ENCODE measurements around the gene SGPL1.
A peak's percentile ranks its signal among the peaks of the same experiment; 100 is the strongest.

SGPL1 gene

GRCh38 chr10:70886921-70887665 is 71.3 kb downstream of the SGPL1 start:
- DNase-seq: no peak

DNA sequence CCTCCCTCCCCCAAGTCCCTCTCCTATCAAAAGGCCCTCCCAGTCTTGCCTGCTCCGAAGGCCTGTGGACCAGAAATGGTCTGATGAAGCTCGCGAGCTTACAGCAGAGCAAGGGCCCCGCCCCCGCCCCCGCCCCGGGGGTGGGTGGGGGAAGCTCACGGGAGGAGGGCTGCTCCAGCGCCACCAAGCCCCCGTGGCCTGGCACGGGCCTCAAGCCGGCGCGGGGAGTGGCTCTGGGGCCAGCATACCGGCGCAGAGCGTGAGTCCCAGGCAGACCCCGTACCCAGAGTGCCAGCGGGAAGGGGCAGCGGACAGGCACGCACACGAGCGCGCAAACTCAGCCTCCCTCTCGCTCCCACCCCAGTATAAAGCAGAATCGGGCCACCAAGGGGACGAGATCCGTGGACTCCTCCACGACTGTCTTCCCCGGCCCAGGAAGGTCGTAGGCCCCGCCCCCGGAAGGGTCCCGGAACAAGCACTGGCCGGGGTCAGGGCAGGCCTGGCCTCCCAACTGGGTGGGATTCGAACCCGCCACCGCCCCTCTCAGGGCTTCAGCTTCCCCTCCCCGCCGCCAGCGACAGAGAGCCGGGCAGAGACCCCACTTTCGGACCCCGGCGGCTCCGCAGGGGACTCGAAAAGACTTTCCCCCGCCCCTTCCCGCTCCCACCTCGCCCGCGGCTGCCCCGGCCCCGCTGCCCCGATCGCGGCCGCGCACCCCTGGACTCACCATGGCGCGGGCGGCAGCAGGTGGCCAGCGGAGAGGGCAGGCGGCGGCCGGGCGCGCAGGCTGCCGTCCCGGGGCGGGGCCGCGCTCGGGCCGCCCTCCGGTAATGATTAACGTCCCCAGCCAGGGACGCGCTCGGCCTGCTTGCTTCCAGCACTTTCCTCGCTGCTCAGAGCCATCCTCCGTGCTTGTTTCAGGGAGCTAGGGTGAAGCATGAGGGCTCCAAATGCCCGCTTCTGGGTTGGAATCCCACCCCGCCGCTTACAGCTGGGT is 72.4 kb downstream of the SGPL1 start, which contains the start of gene PCBD1:
Gene PCBD1 (minus strand): TSS at position 762 of the 997 bp plus-strand sequence. CDS start 32 bp downstream, at position 730.
- DNase-seq: peak; percentile 44

- DNase-seq: no peak
These were observed 73.5 kb downstream of the SGPL1 start for GRCh38 chr10:70889291-70889690.

- no peak for DNase-seq
These were observed 75.2 kb downstream of the SGPL1 start for GRCh38 chr10:70890917-70891431.

DNA sequence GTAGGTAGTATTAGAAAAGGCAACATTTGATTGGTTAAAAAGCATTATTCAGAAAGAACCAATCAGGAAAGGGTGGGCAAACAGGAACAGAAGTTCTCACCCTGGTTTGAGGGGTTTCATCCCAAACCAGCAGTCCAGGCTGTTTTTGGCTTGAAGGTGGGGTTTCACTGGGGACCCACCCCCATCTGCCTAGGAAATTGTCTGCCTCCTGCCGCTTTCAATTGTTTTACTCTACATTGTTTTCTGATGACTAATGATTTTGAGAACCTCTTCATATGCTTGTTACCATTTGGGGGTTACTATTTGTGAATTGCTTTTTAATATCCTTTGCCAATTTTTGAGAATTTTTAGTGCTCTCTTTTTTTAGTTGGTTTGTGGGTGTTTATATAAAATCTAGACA is 75.9 kb downstream of the SGPL1 start:
- no peak for DNase-seq

- DNase-seq: no peak
These were observed 76.9 kb downstream of the SGPL1 start for GRCh38 chr10:70892631-70893030.

DNA sequence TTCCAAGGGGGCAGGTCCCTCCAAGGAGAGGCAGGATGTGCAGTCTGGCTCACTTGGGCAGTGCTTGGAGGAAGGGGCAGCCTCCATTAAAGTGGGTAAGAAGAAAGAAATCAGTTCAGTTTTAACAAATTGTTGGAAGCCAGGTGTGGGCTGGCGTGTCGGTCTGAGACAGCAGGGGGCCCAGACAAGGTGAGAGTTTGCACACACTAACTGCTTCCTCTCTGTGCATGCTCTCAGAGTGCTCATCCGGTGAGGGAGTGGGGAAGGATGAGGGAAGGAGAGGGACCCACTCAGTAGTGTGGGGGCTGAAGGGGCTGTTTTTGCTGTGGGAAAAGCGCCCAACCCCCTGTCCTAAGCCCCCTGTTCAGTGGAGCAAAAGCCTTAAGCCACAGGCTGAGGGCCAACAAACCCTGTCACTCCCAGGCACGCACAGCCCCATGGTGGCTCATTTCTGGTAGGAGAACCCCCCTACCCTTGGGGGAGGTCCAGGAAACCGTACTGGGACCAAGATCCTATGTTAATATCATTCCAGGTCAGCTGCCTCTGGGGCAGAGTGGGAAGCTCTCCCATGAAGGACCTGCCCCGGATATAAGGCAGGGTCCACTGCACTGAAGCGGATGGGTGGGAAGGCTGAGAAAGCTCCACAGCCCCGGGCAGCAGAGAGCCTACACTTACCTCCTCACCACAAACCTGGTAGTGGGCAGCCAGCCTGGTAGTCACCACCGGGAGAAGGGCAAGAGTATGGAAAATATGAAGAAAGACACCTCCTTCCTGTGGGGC is 77.7 kb downstream of the SGPL1 start:
- no peak for DNase-seq

- no peak for DNase-seq
These were observed 78.7 kb downstream of the SGPL1 start for GRCh38 chr10:70894416-70894815.

DNA sequence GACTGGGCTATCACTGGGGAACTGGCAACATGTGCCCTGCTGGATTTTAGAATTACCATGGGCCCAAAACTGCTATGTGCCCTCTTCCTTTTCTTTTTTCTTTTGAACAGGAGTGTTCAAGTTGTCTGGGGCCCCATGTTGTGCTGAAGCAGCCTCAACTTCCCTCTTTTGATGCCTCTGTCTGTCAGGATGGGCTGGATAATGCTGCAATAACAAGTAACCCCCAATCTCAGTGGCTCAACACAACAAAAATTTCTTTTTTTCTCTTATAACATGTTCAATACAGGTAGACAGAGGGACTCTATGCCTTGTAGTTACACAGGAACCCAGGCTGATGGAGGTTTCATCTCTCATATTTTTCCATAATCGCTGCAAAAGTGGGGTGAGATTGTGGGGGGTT is 80.8 kb downstream of the SGPL1 start:
- DNase-seq: no peak

DNA sequence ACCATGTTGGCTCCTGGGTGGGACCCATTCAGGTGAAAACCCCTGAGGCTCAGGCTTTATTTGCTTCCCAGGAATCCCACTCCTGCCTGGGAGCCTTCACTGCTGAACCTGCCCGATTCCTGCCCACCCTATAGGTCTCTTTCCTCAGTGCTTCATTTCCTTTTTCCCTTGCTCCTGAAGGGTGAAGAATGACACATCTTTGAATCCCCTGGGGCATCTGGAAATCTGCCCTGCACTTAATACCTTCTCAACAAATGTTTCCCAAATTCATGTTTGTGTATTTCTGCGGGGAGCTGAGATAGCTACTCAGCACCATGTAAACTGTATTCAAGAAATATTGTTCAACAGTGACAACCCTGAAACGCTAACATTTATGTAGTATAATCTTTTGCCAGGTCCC is 82.9 kb downstream of the SGPL1 start:
- no peak for DNase-seq

- no peak for DNase-seq
These were observed 83.3 kb downstream of the SGPL1 start for GRCh38 chr10:70899096-70899495.

DNA sequence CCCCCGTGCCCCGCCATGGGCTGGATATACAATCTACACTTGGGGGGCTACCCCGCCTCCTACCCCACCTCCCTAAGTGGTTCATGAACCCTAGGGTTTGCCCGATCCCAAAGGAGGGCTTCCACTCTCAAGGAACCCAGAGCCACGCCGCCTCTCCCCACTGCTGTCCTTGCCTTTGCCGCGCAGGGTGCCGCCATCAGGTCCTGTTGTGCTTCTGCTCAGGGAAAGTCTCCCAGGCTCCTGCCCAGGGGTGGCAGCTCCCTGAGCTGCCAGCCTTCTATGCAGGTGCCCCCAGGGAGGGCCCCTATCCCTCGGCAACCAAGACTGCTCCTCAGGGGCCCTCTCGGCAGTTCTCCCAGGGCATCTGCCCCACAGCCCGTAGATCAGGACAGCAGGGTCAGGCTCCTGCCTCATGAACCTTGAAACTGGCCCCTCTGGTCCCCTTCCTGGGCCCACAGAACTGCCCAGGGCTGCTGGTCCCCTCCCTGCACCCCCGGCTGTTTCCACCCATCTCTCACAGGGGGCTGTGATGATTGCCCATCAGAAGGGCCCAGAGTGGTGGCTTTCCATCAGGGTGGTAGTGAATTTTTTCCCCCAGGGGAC is 85.6 kb downstream of the SGPL1 start:
- DNase-seq: no peak

GRCh38 chr10:70902661-70903261 is 87.0 kb downstream of the SGPL1 start:
- DNase-seq: no peak

DNA sequence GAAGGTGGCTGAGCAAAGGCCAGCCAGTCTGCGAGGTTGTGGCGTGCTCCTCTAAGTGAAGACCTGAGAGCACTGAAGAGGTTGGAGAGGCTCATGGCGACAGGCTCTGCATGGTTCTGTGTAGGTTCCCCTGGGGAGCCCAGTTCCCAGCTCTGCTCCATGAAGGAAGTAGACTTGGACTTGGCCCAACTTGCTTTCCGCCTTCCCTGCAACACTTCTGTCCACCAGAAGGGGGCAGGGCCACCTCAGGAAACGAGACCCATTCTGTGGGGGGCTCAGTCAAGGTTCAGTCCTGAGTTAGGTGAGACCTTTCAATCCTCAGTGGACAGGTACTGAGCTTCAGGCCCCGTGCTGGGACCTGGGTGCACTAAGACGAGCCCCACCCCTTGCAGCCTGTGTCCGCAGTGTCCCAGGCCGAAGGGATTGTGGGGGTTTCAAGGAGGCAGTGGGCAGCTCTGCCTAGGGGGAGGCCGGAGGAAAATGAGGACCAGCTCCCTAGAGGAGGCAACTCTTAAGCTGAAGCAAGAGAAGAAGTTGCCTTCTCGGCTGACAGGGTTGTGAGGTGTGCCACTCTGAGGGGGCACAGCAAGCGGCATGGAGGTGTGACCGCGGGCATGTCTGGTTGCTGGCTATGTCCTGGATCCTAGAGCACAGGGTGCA is 87.6 kb downstream of the SGPL1 start:
- DNase-seq: no peak

GRCh38 chr10:70905071-70906021 is 89.6 kb downstream of the SGPL1 start:
- no peak for DNase-seq

- DNase-seq: no peak
These were observed 90.5 kb downstream of the SGPL1 start for GRCh38 chr10:70906031-70906783.

DNA sequence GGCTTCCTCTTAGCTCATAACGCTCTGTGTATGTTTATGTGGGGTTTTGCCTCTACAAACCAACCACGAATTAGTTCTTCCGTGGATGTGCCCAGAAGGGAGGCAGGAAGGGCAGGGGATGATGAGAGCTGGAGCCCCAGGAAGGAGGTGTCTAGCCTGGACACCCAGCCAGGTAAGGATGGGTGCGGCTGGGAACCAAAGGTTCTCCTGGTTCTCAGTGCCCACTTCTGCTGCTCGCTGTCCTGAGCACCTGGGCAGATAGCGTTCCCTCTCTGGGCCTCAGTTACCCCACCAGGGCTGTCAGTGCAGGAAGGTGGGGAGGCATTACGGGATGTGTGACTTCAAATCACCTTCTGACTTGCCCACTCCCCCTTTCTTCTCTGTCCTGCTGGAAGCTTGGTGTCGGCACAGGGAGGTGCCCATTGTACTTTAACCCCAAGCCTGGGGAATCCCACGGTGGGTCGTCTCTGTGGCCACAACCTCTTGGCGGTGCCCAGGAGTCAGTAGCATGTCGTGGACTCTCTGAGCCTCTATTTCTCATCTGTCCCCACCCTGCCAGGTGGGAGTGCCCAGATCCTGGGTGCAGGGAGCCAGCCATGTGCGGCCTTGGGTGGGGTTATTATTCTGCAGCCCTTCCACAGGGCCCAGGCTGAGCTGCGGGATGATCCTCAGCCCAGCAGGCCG is 91.3 kb downstream of the SGPL1 start:
- no peak for DNase-seq

DNA sequence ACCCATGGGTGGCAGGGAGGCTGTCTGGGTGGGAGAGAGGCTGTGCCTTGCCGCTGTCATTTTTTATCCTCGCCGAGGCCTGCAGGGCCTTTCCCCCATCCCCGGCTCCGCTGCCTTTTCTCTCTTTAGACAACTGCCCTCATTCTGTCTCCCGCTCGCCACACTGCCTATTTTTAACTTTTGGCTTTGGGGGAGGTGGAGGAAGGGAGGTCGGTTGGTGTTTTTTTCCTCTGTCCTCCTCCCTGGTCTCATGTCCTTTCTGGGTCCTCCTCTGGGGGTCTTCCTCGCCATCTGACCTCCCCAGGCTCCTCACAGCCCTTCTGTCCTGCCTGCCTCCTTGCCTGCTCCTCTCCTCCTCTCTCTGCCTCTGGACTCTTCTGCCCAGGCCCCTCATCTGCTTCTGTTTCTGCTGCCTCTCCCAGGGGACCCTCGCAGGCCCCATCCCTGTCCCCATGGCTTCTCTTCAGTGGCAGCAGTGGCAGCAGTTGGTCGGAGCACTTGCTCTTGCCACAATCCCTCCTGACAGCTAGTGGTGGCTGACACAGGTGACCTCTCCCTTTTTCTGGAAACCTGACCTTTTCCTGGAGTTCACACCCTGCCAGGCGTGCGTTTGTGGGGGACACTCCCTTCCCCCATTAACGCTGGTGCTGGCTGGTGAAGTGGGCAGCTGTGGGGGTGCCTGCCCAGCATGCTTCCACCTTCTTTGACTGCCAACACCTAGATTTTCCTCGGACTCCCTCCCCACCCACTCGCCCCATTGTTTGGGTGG is 92.1 kb downstream of the SGPL1 start:
- DNase-seq: no peak
